K562 (cell line): ENCODE data around the gene GRIA1. TPM values are rescaled to one million over a fixed set of nuclear protein-coding genes. Genes with fewer than 3 reads are reported as not detected.

Experiments used
- ATAC-seq: fragments of 200-7000 bp; cut with Tn5 transposase; 3 replicates; pipeline ENCODE4 v1.9.1; 2020; ENCODE audit warnings: moderate library complexity
- BruUV-seq: library from RNA; stranded (reverse); fragments of 400-500 nt; replicated peaks from 2 replicates; lab custom pipeline; 2021; lab: Mats Ljungman, UMichigan
- CTCF ChIA-PET: fragments of 300-600 bp; formaldehyde crosslinking; extraction: SDS; loops from one replicate; lab custom pipeline; 2021; ENCODE audit warnings: low intra/inter-chr PET ratio; lab: Yijun Ruan, JAX
- POLR2A ChIA-PET: fragments of 300-600, 350-650 bp; sonication (Branson Sonifier 250); formaldehyde crosslinking; extraction: SDS; loops from one replicate; lab custom pipeline; 2021; ENCODE audit warnings: antibody characterized with exemption, inconsistent platforms; lab: Yijun Ruan, JAX
- DNase-seq, 4 experiments: peaks; one replicate each; pipeline versions ENCODE4 v3.0.0 to v3.0.0-alpha.2; 2011 to 2018; ENCODE audit warnings: low spot score in 3 of 4, mixed read lengths in 3 of 4; ENCODE audit errors: extremely low read depth in 1 of 4
- FAIRE-seq: peaks from 2 replicates; lab custom pipeline; 2011; peaks lifted over from hg19 to GRCh38; lab: Jason Lieb, UNC
- H2AFZ ChIP-seq: 2 replicates; pipeline ENCODE4 v1.6.0; 2011; ENCODE audit warnings: low read depth, low read length, control low read depth, inconsistent platforms
- H3K27ac ChIP-seq: fragments of 200-600 bp; 3 replicates; pipeline ENCODE4 v1.8.0; 2011; ENCODE audit warnings: low read depth, mild to moderate bottlenecking, control low read depth, inconsistent platforms, low read length, moderate library complexity, mixed read lengths; ENCODE audit errors: extremely low read depth
- H3K27me3 ChIP-seq, 2 experiments: fragments of 300-600 bp in 1 of 2; 2 replicates in 1 of 2; 3 replicates in 1 of 2; pipeline versions ENCODE4 v1.6.0 to v1.8.0; 2011; ENCODE audit warnings: inconsistent platforms in 2 of 2, low read length in 2 of 2, mild to moderate bottlenecking in 1 of 2, mixed read lengths in 1 of 2, moderate library complexity in 1 of 2; ENCODE audit not compliant: control insufficient read depth in 2 of 2, insufficient read depth in 2 of 2
- H3K36me3 ChIP-seq: fragments of 300-600 bp; 3 replicates; pipeline ENCODE4 v1.8.0; 2011; ENCODE audit warnings: mild to moderate bottlenecking, low read length, inconsistent platforms; ENCODE audit not compliant: control insufficient read depth, insufficient read depth
- H3K4me1 ChIP-seq, 2 experiments: fragments of 200-600 bp in 1 of 2; replicated peaks in 1 of 2; 2 replicates in 1 of 2; 3 replicates in 1 of 2; pipeline versions ENCODE4 v1.5.1 to v1.8.0; 2011; ENCODE audit warnings: inconsistent platforms in 2 of 2, low read length in 2 of 2, mild to moderate bottlenecking in 1 of 2, mixed read lengths in 1 of 2, moderate library complexity in 1 of 2; ENCODE audit not compliant: control insufficient read depth in 2 of 2, insufficient read depth in 2 of 2
- H3K4me2 ChIP-seq: 2 replicates; pipeline ENCODE4 v1.6.1; 2011; ENCODE audit warnings: low read length, control low read depth, inconsistent platforms, mixed read lengths; ENCODE audit not compliant: insufficient read depth
- H3K4me3 ChIP-seq: fragments of 200-600 bp; sonication (generic), shearing (Covaris generic); 2 replicates; pipeline ENCODE4 v1.5.1; 2016; ENCODE audit warnings: control low read depth, inconsistent platforms
- H3K79me2 ChIP-seq: fragments of 200-600 bp; 3 replicates; pipeline ENCODE4 v1.8.0; 2011; ENCODE audit warnings: low read length, inconsistent platforms; ENCODE audit not compliant: control insufficient read depth, insufficient read depth
- H3K9ac ChIP-seq, 2 experiments: 2 replicates each; pipeline versions ENCODE4 v1.6.0 to v1.6.1; 2011; ENCODE audit warnings: low read depth in 2 of 2, low read length in 2 of 2, control low read depth in 1 of 2, inconsistent platforms in 1 of 2, mild to moderate bottlenecking in 1 of 2, mixed read lengths in 1 of 2; ENCODE audit not compliant: insufficient read depth in 1 of 2
- H3K9me1 ChIP-seq: one replicate; pipeline ENCODE4 v1.6.0; 2011; ENCODE audit warnings: inconsistent platforms, mild to moderate bottlenecking, low read length, moderate library complexity; ENCODE audit not compliant: control insufficient read depth, insufficient read depth
- H3K9me3 ChIP-seq: replicated peaks from 2 replicates; pipeline ENCODE4 v1.5.1; 2011; ENCODE audit warnings: low read depth, low read length, inconsistent platforms; ENCODE audit not compliant: control insufficient read depth, insufficient read depth
- H4K20me1 ChIP-seq: replicated peaks from 2 replicates; pipeline ENCODE4 v1.6.1; 2011; ENCODE audit warnings: low read length, inconsistent platforms, mixed read lengths; ENCODE audit not compliant: control insufficient read depth, insufficient read depth
- ERF ChIP-seq: fragments of 450-650 bp; formaldehyde crosslinking; IDR thresholded peaks from 2 replicates; pipeline ENCODE4 v1.4.0; 2020; ENCODE audit warnings: mild to moderate bottlenecking, mixed read lengths
- KAT7 ChIP-seq: sonication (generic); formaldehyde crosslinking; IDR thresholded peaks from 2 replicates; pipeline ENCODE4 v1.8.0; 2022; ENCODE audit warnings: missing genetic modification reagents, mild to moderate bottlenecking, borderline replicate concordance
- MBD2 ChIP-seq: sonication (generic); IDR thresholded peaks from 2 replicates; pipeline ENCODE4 v1.6.1; 2016; ENCODE audit warnings: low read depth, borderline replicate concordance
- NCOA6 ChIP-seq: fragments of 450-650 bp; IDR thresholded peaks from 2 replicates; pipeline ENCODE4 v1.6.1; 2017; ENCODE audit warnings: mild to moderate bottlenecking
- NFYB ChIP-seq: IDR thresholded peaks from 2 replicates; pipeline ENCODE4 v1.6.1; 2011; ENCODE audit warnings: mild to moderate bottlenecking, moderate library complexity; ENCODE audit not compliant: insufficient read length; ENCODE audit errors: extremely low read depth
- NR2C2 ChIP-seq, 2 experiments: fragments of 200-800 bp in 1 of 2; sonication (Bioruptor generic) in 1 of 2; sonication (generic) in 1 of 2; formaldehyde crosslinking in 1 of 2; IDR thresholded peaks; 2 replicates each; pipeline versions ENCODE4 v1.6.1 to v1.8.0; 2016 to 2022; ENCODE audit warnings: mild to moderate bottlenecking in 1 of 2, missing compliant biosample characterization in 1 of 2, missing genetic modification characterization in 1 of 2, missing genetic modification reagents in 1 of 2
- POLR2AphosphoS5 ChIP-seq: IDR thresholded peaks from 2 replicates; pipeline ENCODE4 v1.6.1; 2011; ENCODE audit warnings: mild to moderate bottlenecking, low read depth, low read length, moderate library complexity; ENCODE audit not compliant: control insufficient read depth, insufficient read depth
- POLR3G ChIP-seq: IDR thresholded peaks from 2 replicates; pipeline ENCODE4 v1.6.1; 2011; ENCODE audit not compliant: insufficient read length, insufficient replicate concordance; ENCODE audit errors: extremely low read depth
- RAD51 ChIP-seq: fragments of 450-650 bp; IDR thresholded peaks from 2 replicates; pipeline ENCODE4 v1.7.1; 2016; ENCODE audit warnings: low read depth, mild to moderate bottlenecking, borderline replicate concordance
- RBFOX2 ChIP-seq: fragments of 200-400 bp; formaldehyde crosslinking; IDR thresholded peaks from 2 replicates; pipeline ENCODE4 v1.6.1; 2017; ENCODE audit warnings: low read depth, mild to moderate bottlenecking, low read length, moderate library complexity
- SMARCB1 ChIP-seq: IDR thresholded peaks from 2 replicates; pipeline ENCODE4 v1.6.1; 2011; ENCODE audit warnings: improper control_type of control experiment, low read depth; ENCODE audit not compliant: insufficient read length
- SRSF9 ChIP-seq: fragments of 200-400 bp; formaldehyde crosslinking; IDR thresholded peaks from 2 replicates; pipeline ENCODE4 v1.6.1; 2017; ENCODE audit warnings: low read depth, low read length, borderline replicate concordance
- TAF7 ChIP-seq: fragments of 450-650 bp; IDR thresholded peaks from 2 replicates; pipeline ENCODE4 v1.6.1; 2016; ENCODE audit warnings: missing genetic modification characterization, missing compliant biosample characterization
- TSC22D4 ChIP-seq: fragments of 450-650 bp; IDR thresholded peaks from 2 replicates; pipeline ENCODE4 v1.6.1; 2016; ENCODE audit warnings: missing genetic modification characterization, missing biosample characterization, control low read depth
- ZNF224 ChIP-seq: sonication (generic); formaldehyde crosslinking; IDR thresholded peaks from 2 replicates; pipeline ENCODE4 v1.8.0; 2022; ENCODE audit warnings: mild to moderate bottlenecking, missing genetic modification reagents
- ZNF445 ChIP-seq: fragments of 250-450 bp; sonication (Bioruptor Pico); IDR thresholded peaks from 2 replicates; pipeline ENCODE4 v1.4.0; 2020; ENCODE audit warnings: low read depth, mild to moderate bottlenecking, moderate library complexity
- ZNF79 ChIP-seq: fragments of 250-450 bp; sonication (Bioruptor Pico); IDR thresholded peaks from 2 replicates; pipeline ENCODE4 v1.4.0; 2020; ENCODE audit warnings: low read depth, mild to moderate bottlenecking, moderate library complexity
- ZNF830 ChIP-seq: fragments of 250-450 bp; sonication (Bioruptor Pico); IDR thresholded peaks from 2 replicates; pipeline ENCODE4 v1.5.0; 2021; ENCODE audit warnings: mild to moderate bottlenecking
- ZSCAN32 ChIP-seq: fragments of 450-650 bp; formaldehyde crosslinking; IDR thresholded peaks from 2 replicates; pipeline ENCODE4 v1.4.0; 2020; ENCODE audit warnings: mild to moderate bottlenecking, moderate library complexity
- WGBS: fragments of 100-300 bp; shearing (Covaris generic); methylation state at CpG from one replicate; pipeline ENCODE4 v1.1.6; 2016; ENCODE audit warnings: low coverage, mixed read lengths; ENCODE audit not compliant: insufficient coverage; ENCODE audit errors: missing lambda C conversion rate; 5-methylcytosine and 5-hydroxymethylcytosine counted together
- in situ Hi-C: fragments of 300-500 bp; cut with MboI; formaldehyde crosslinking; loops from 4 replicates; pipeline ENCODE4 v1.15.0; 2018; ENCODE audit warnings: inconsistent platforms, mixed read lengths
- intact Hi-C: fragments of 100-400 bp; cut with micrococcal nuclease; formaldehyde crosslinking; loops from 2 replicates; pipeline ENCODE4 v1.14.2; 2022
- polyA plus RNA-seq, 8 experiments: library from polyadenylated mRNA; depleted of rRNA in 4 of 8; stranded (reverse) in 5 of 8; unstranded in 3 of 8; fragments of >200 nt; fragmentation: Nextera tagmentation in 2 of 8; fragmentation: Illumina TruSeq in 1 of 8; extraction: Ambion mirVana in 2 of 8; extraction: Trizol in 1 of 8; gene quantifications; 2 replicates each; pipeline versions ENCODE4 v1.2.1 to v1.2.3, GENCODE V29; 2011 to 2014; ENCODE audit warnings: inconsistent platforms in 1 of 8, missing spikeins in 1 of 8
- total RNA-seq, 7 experiments: library from RNA; depleted of rRNA in 6 of 7; stranded (reverse); fragments of >200 nt in 6 of 7; fragmentation: Illumina TruSeq in 2 of 7; extraction: Trizol in 2 of 7; gene quantifications; 2 replicates each; pipeline versions ENCODE4 v1.2.1 to v1.2.3, GENCODE V29; 2011 to 2021; ENCODE audit warnings: low replicate concordance in 1 of 7
- TF ChIP-seq, protein P1 (sequence below): sonication (generic); formaldehyde crosslinking; IDR thresholded peaks from 2 replicates; pipeline ENCODE4 v1.9.0; 2022; ENCODE audit warnings: mild to moderate bottlenecking, missing genetic modification reagents
- TF ChIP-seq, protein P2 (sequence below): sonication (generic); formaldehyde crosslinking; IDR thresholded peaks from 2 replicates; pipeline ENCODE4 v1.8.1; 2023; ENCODE audit warnings: mild to moderate bottlenecking, missing genetic modification reagents, moderate library complexity
- TF ChIP-seq, protein P3 (sequence below), 2 experiments: fragments of 250-450 bp in 1 of 2; fragments of 450-650 bp in 1 of 2; sonication (Bioruptor Pico) in 1 of 2; IDR thresholded peaks; 2 replicates each; pipeline versions ENCODE4 v1.6.1 to v1.8.0; 2016 to 2021; ENCODE audit warnings: mild to moderate bottlenecking in 2 of 2, moderate library complexity in 2 of 2, missing compliant biosample characterization in 1 of 2, missing genetic modification characterization in 1 of 2

The GRIA1 gene
- total and polyA plus RNA-seq, 9 of the 15 experiments (the other 6 are each of a cell fraction or from before 2014, with no cell fraction given), result not detected

DNA sequence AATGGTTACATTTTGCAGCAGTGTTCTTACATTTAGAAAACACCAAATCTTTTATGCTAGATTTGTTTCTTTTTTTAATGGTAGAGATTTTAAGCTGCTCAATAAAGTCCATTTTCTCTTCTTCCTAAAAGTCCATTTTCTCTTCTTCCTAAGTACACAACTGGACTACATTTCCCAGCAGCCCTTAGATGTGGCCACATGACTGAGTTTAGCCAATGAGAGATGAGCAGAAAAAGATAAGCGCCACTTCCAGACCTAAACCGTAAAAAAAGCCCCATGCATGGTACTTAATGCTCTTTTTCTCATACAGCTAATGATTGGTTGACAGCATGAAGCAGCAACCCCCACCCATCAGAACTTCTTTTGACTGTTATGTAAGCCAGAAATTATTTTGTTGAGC lies 341.5 kb downstream of the GRIA1 start:
- Histone ChIP-seq H3K79me2 (no peaks in the 10 kb centered on the region), H3K27me3 (no peaks in the 10 kb centered on the region), H3K36me3 (no peaks in the 10 kb centered on the region), H3K4me3 (no peak overlapping the region), H3K9me3 (no peaks in the 10 kb centered on the region), H3K9ac (no peak overlapping the region), H3K4me1 (no peaks in the 10 kb centered on the region), H3K9me1 (no peaks in the 10 kb centered on the region), H3K4me2 (peak overlapping the region; percentile 66), H4K20me1 (no peaks in the 10 kb centered on the region), H3K27ac (no peak overlapping the region), H2AFZ (peak overlapping the region; percentile 92)
- WGBS, result 0% methylated on average over 2 of the region's 2 CpGs
- BruUV-seq, result no TSS peak
- ChIA-PET POLR2A (no interaction called here), CTCF (no interaction called here)
- peak; percentile 100 for ATAC-seq
- DNase-seq, result peak; percentile 68 to 74 (median 71)
- intact Hi-C loops (no loop called here), in situ Hi-C loops (no loop called here)
- FAIRE-seq, result peak; percentile 96
- TF ChIP-seq ERF (CRISPR knock-in tag) (no peak), ZNF830 (no peak), POLR2AphosphoS5 (no peak), NFYB (peak; percentile 67), ZNF79 (no peak), POLR3G (no peak), ZNF224 (CRISPR knock-in tag) (no peak), RBFOX2 (no peak), RAD51 (peak; percentile 90), MBD2 (peak; percentile 94), SRSF9 (no peak), TSC22D4 (tag) (no peak), NCOA6 (no peak), SMARCB1 (no peak), NR2C2 (CRISPR knock-in tag; IDR thresholded peaks at IDR 0.05) (no peak), NR2C2 (tag; IDR thresholded peaks at IDR 0.05) (no peak), ZSCAN32 (CRISPR knock-in tag) (no peak), KAT7 (no peak), ZNF445 (no peak), TAF7 (tag) (no peak)
- TF ChIP-seq, protein P1, sequence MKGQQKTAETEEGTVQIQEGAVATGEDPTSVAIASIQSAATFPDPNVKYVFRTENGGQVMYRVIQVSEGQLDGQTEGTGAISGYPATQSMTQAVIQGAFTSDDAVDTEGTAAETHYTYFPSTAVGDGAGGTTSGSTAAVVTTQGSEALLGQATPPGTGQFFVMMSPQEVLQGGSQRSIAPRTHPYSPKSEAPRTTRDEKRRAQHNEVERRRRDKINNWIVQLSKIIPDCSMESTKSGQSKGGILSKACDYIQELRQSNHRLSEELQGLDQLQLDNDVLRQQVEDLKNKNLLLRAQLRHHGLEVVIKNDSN (CRISPR knock-in tag), result peak; percentile 83
- TF ChIP-seq, protein P2, sequence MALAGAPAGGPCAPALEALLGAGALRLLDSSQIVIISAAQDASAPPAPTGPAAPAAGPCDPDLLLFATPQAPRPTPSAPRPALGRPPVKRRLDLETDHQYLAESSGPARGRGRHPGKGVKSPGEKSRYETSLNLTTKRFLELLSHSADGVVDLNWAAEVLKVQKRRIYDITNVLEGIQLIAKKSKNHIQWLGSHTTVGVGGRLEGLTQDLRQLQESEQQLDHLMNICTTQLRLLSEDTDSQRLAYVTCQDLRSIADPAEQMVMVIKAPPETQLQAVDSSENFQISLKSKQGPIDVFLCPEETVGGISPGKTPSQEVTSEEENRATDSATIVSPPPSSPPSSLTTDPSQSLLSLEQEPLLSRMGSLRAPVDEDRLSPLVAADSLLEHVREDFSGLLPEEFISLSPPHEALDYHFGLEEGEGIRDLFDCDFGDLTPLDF (CRISPR knock-in tag), result no peak
- TF ChIP-seq, protein P3, sequence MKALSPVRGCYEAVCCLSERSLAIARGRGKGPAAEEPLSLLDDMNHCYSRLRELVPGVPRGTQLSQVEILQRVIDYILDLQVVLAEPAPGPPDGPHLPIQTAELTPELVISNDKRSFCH (CRISPR knock-in tag; IDR thresholded peaks at IDR 0.05), result no peak
- TF ChIP-seq, protein P3 (tag; IDR thresholded peaks at IDR 0.05), result no peak
